Stimulated activated CD8-positive, alpha-beta memory T cell treated with anti-CD3 and anti-CD28 coated beads, Interleukin-15, amount 100 ng/mL, for 48 hours (primary cell): ENCODE data around the gene RAP1GAP2.
"Not testable (repeated sequence)": the region's sequence is repeated elsewhere in the genome, so short reads cannot be mapped to it uniquely, and the experiment has no call there.

ENCODE experiments used
- DNase-seq, 2 donors: peaks; one replicate each; pipeline ENCODE4 v3.0.0-alpha.2; 2020; ENCODE audit warnings: low read depth in 2 of 2

RAP1GAP2 gene

GRCh38 chr17:2965621-2966595 lies 169.7 kb downstream of the RAP1GAP2 start:
- DNase-seq: no peak

DNA sequence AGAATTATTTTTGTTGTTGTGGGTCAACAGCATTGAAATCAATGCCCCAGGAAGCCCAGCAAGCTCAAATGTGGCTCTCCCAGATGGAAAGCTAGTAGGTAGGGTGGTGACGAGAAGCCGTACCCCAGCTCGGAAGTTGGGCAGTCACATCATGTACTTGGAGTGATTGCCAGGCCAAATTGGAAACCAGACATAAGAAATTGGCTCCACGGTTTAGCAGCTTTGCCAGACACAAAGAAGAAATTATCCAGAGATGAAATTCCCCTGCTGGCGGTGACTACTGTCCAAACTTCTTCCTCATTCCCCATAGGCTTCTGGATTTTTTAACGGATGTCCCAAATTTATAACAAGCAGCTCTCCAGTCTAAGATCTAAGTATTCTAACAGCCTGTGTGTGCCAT lies 171.3 kb downstream of the RAP1GAP2 start:
- no peak for DNase-seq

DNA sequence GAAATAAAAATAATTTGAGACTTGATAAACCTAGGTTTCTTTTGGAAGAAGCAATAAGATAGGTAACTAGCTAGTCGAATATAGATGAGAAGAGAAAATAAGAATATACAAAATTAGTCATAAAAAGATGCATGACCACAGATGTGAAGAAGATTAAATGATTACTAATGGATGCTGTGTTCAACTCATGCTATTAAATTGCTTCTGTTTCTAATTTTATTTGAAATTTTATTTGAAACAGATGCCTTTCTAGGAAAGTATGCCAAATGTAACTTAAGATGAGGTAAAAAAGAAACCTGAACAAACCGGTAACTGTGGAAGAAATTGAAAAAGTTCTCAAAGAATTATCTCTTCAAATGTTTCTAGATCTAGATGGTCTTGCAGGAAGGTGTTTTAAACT lies 175.6 kb downstream of the RAP1GAP2 start:
- DNase-seq: no peak

DNA sequence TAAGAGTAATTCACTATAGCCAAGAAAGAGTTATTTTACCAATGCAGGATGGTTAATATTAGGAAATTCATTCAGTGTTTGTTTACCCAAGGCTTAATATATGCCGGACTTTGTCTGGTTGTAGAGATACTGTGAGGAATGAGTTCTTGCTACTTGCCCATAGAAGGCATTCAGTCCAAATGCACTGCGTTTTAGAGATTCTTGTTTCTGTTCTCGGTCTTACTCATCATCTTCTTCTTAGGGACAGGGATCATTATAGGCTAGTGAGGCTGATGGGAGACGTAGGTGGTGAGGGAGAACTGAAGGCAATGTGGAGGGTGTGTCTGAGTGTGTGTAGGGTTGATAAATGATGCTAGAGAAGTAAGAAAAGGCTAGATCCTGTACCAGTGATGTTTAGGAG lies 176.5 kb downstream of the RAP1GAP2 start:
- DNase-seq: no peak

DNA sequence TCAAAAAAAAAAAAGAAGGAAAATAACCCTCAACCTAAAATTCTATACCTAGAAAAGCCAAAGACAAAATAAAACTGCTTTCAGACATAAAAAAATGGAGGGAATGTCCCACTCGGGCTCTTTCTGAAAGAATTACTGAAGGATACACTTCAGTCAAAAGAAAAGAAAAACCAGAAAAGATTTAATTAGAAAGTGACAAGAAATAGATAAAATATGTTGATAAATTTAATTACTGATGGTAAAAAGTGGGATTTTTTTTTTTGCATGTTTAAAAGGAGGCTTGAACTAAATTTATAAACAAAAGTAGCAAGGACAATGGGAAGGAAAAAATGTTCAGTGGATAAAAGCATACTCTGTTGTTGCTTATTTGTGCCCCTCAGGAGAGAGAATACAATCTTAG lies 178.1 kb downstream of the RAP1GAP2 start:
- DNase-seq: no peak

DNA sequence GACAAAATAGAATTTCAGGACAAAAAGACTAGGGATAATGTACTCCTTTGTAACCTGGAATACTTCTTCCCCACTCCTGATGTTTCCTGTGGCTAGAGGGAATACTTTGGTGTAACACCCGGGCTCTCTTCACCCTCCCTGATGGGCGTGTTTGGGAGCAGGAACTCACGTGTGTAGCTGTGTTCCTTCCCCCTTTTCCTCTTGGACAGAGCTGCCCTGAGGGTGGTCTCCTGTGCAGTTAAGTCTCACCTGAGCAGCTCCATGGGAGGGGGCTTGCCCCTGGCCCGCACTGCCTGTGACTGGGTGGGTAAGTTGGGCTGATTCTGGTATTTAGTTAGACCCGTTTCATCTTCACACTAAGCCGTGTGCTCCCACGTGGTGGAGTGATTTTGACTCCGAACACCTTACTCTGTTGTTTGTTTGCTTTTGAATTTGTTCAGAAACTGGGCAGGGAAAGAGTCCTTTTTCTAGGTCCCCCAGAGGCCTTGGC lies 179.3 kb downstream of the RAP1GAP2 start:
- no peak for DNase-seq

GRCh38 chr17:2977157-2977556 lies 180.9 kb downstream of the RAP1GAP2 start:
- DNase-seq: no peak

DNA sequence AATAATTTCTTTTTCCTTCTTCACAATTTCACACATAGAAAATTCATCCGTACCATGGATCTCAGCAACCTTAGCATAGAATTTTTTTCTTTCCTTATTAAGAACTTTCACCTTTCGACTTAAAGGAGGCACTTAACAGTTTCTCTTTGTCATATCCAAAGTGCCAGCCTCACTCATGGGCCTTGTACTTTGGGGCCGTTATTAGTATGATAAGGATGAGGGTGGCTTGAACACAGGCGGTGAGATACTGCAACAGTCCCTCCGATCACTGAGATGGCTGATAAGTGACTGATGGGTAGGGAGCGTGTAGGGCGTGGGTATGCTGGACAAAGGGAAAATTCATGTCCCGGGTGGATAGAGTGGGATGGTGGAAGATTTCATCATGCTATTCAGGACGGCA lies 181.9 kb downstream of the RAP1GAP2 start:
- DNase-seq: no peak

DNA sequence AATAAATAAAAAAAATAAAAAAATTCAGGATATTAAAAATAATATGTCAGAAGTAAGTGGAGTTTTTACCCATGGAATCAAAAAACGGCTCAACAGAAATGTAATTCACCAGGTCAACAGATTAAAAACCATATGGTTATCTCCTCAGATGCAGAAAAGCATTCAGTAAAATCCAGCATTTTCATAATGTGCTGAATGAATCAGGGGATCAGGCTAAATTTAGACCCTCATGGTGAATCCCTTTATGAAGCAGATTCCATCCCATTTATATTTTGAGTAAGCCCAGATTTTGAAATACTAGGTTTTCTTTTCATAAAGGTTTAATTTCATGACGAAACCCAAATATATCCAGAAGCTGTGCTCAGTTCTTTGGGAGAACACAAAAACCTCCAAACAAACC lies 182.8 kb downstream of the RAP1GAP2 start:
- DNase-seq: no peak

DNA sequence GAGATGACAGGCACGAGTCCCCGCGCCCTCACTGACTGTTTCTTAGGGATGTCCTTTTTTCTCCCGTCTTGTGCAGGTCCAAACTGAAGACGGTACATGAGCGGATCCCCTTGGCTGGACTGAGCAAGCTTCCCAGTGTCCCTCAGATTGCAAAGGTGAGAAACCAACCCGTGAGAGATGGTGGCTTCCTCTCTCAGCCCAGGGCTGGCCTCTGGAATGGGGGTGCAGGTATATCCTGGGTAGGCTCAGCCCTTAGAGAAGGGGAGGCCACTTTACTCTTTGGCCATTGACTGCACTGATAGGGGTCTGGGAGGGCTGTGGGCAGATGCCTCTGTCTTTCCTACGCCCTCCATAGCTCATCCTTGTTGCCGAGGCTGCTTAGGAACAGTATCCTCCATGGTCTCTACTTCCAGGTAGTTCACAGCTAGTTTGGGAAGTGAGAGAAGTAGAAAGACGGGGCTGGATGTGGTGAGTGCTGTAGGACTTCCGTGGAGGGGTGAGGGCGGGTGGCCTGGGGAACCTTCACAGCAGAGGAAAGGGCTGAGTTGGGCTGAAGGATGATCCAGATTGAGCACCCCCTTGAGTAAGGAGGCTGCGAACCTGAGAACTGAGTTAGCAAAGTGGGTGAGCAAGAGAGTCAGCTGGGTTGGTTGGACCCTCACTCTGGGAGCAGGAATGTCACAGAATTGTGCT lies 184.1 kb downstream of the RAP1GAP2 start:
- no peak for DNase-seq

- DNase-seq: no peak
These were observed 184.6 kb downstream of the RAP1GAP2 start for GRCh38 chr17:2980904-2981246.

DNA sequence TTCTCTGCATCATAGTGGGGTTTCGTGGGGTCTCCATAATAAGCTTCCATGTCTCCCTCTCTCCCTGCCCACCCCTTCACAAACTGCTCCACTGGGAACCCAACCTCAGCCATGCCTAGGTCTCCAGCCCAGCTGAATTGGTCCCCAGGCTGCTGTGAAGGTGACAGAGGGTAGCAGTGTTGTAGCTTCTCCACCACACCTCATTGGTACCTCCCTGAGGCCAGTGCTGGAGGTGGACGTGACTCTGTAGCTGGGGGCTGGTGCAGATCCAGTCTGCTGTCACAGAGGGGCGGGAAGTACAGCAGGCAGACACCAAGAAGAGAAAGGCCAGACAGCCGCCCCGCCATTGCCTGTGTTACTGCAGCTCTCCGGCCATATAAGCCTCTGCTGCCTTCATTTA lies 185.1 kb downstream of the RAP1GAP2 start:
- no peak for DNase-seq

DNA sequence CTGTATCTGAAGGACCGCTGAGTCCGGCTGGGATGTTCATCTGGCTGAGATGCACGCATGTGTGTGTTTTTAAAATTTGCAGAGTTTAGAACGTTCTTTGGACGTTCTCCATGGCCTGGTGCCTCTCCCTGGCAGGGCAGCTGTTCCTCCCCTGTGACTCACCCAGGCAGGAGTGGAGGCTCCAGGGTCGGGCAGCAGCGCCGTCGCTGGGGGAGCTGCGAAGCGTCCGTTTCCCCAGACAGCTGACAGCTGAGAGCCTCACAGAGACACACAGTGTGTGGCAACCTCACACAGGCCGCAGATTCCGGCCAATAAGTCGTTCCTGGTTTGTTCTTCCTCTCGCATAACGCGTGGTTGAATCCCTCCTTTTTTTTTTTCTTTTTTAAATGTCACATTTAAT lies 186.6 kb downstream of the RAP1GAP2 start:
- no peak for DNase-seq

DNA sequence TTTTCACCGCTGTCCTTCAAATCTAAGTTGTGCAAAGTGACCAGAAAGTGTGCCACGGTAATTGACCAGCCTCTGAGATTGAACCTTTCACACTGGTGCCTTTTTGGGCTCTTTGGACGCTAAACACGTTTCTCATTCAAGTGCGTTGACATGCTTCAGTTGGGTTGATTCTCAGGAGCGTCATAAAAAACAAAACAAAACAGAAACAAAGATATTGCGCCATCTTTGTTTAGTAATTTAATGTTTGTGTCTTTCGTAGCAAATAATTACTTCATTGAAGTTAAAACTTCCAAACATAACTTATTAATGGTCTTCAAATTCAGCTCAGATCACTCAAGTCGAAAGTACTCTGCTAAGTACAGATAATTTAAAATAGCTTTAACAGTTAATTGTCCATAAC lies 187.0 kb downstream of the RAP1GAP2 start:
- no peak for DNase-seq

DNA sequence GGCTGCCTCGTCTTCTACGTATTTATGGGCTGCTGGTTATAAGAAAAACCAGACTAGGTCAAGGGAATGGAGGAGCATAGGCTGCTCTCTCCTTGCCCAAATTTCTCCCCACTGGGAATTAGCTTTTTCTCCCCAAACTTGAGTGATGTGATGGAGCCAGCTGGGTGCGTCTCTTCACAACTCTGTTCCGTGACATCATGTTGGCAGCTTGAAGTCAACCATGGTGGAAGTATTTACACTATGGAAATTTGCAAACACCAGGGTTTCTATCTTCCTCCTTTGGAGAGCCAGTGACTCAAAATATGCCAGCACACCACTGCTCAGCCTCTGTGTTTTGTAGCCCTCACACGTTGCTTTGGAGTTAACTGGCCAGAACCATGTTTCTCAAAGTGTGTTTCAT lies 189.1 kb downstream of the RAP1GAP2 start:
- no peak for DNase-seq

- DNase-seq: no peak
These were observed 190.7 kb downstream of the RAP1GAP2 start for GRCh38 chr17:2986925-2987324.

DNA sequence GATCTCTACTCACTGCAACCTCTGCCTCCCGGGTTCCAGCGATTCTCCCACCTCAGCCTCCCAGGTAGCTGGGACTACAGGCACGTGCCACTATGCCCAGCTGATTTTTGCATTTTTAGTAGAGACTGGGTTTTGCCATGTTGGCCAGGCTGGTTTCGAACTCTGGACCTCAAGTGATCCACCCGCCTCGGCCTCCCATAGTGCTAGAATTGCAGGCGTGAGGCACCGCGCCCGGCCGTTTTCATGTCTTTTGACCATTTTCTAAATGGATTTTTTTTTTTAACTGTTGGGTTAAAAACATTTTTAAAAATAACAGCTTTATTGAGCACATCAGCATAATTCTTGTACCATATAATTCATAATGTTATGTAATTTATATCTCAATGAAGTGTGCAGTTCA lies 193.2 kb downstream of the RAP1GAP2 start:
- not testable (repeated sequence) for DNase-seq

- DNase-seq: no peak
These were observed 193.6 kb downstream of the RAP1GAP2 start for GRCh38 chr17:2989855-2990254.

GRCh38 chr17:2990396-2990795 lies 194.2 kb downstream of the RAP1GAP2 start:
- DNase-seq: no peak

GRCh38 chr17:2991396-2992180 lies 195.3 kb downstream of the RAP1GAP2 start:
- DNase-seq: not testable (repeated sequence)

DNA sequence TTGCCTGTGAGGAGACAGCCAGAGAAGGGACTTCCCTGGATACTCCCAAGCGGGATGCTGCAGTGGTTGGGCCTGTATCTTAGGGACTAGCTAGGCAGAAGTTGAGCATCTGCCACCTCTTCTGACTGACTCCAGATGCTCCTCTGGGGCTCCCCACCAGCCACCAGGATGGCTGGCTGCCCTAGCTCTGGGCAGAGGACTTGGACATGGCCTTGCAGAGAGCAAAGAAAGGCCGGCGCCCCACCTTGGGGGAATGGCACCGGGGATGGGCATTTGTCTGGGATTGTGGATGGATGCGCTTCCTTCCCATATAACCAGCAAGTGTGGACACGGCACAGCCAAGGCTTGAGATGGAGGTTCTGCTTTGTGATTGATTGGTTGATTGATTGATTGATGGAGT lies 198.2 kb downstream of the RAP1GAP2 start:
- no peak for DNase-seq

- DNase-seq: no peak
These were observed 199.1 kb downstream of the RAP1GAP2 start for GRCh38 chr17:2995377-2995776.
